Measurements from ENCODE around the gene PLA2G10.
"Not testable (repeated sequence)": the region's sequence is repeated elsewhere in the genome, so short reads cannot be mapped to it uniquely, and the experiment has no call there.

DNA sequence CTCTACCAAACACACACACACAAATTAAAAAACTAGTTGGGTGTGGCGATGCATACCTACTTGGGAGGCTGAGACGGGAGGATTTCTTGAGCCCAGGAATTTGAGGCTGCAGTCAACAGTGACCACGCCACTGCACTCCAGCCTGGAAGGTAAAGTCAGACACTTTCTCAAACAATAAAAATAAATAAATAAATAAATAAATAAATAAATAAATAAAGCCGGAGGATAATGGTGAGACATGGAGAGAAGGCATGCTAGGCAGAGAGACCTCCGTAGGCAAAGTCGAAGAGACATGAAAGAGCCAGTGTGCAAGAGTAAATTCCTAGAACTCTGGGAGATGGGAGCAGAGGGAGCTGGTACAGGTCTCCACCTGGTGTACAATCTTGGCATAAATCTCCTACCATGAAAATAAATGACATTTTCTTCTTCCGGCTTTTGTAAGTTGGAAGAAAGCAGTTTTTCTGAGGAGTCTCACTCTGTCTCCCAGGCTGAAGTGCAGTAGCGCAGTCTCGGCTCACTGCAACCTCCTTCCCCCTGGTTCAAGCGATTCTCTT lies 46.8 kb upstream of the PLA2G10 start:
- TF ChIP-seq, protein P1, sequence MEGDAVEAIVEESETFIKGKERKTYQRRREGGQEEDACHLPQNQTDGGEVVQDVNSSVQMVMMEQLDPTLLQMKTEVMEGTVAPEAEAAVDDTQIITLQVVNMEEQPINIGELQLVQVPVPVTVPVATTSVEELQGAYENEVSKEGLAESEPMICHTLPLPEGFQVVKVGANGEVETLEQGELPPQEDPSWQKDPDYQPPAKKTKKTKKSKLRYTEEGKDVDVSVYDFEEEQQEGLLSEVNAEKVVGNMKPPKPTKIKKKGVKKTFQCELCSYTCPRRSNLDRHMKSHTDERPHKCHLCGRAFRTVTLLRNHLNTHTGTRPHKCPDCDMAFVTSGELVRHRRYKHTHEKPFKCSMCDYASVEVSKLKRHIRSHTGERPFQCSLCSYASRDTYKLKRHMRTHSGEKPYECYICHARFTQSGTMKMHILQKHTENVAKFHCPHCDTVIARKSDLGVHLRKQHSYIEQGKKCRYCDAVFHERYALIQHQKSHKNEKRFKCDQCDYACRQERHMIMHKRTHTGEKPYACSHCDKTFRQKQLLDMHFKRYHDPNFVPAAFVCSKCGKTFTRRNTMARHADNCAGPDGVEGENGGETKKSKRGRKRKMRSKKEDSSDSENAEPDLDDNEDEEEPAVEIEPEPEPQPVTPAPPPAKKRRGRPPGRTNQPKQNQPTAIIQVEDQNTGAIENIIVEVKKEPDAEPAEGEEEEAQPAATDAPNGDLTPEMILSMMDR (IDR thresholded peaks at IDR 0.05), result not testable (repeated sequence)
- not testable (repeated sequence) for TF ChIP-seq EZH2, EZH2phosphoT487 (IDR thresholded peaks at IDR 0.05)
